ENCODE results near the gene FAM222A. TPM values are rescaled to one million over a fixed set of nuclear protein-coding genes. Genes with fewer than 3 reads are reported as not detected.

The FAM222A gene
- polyA plus RNA-seq, 1 donor (not counting 4 experiments of a cell fraction or from before 2014, with no cell fraction given): 0.05 TPM

- Histone ChIP-seq H3K9me1 (ENCODE audit: control insufficient read depth, extremely low read depth, insufficient read depth, low read length) (no peaks in the 10 kb centered on the region), H4K20me1 (ENCODE audit: control insufficient read depth, extremely low read depth, insufficient read depth, low read length) (peaks cover 3% of the 10 kb centered on the region), H3K27me3 (ENCODE audit: control insufficient read depth, extremely low read depth, insufficient read depth, low read length) (peaks cover 40% of the 10 kb centered on the region), H3K4me3 (ENCODE audit: control insufficient read depth in 2 of 3, extremely low read depth in 1 of 3, insufficient read depth in 2 of 3, low read depth in 1 of 3, low read length in 3 of 3) (no peak overlapping the region), H3K9ac (ENCODE audit: control insufficient read depth, extremely low read depth, insufficient read depth, low read length) (no peak overlapping the region), H3K4me1 (ENCODE audit: control insufficient read depth, extremely low read depth, insufficient read depth, low read length) (peaks cover 10% of the 10 kb centered on the region), H3K36me3 (ENCODE audit: control insufficient read depth in 2 of 2, extremely low read depth in 1 of 2, insufficient read depth in 2 of 2, low read length in 2 of 2) (no peaks in the 10 kb centered on the region), H2AFZ (ENCODE audit: control insufficient read depth, low read length) (no peak overlapping the region), H3K27ac (ENCODE audit: control insufficient read depth, insufficient read depth, low read length) (no peak overlapping the region), H3K79me2 (ENCODE audit: control insufficient read depth, insufficient read depth, low read length) (no peaks in the 10 kb centered on the region), H3K9me3 (ENCODE audit: control insufficient read depth, low read depth, low read length) (no peaks in the 10 kb centered on the region), H3K4me2 (ENCODE audit: control insufficient read depth, extremely low read depth, insufficient read depth, low read depth, low read length) (no peak overlapping the region)
- DNase-seq (ENCODE audit: low read depth, low spot score) (no peak), FAIRE-seq (no peak)
- dilution Hi-C loops (cut with MboI; ENCODE audit: extremely low pct_ligation_motif_present, low sequenced_read_pairs): no loop called here
- no peak for TF ChIP-seq EZH2 (IDR thresholded peaks at IDR 0.05; ENCODE audit: low read length)
- TF ChIP-seq CTCF (optimal IDR thresholded peaks at IDR 0.05 in 1 of 3, IDR thresholded peaks at IDR 0.05 in 1 of 3, conservative IDR thresholded peaks at IDR 0.05 in 1 of 3; ENCODE audit: extremely low read depth in 1 of 3, insufficient read depth in 2 of 3, low read length in 3 of 3): no peak
Observed at GRCh38 chr12:109727039-109727723, 13.6 kb downstream of the FAM222A start.

- FAIRE-seq: no peak
- dilution Hi-C loops (cut with MboI; ENCODE audit: extremely low pct_ligation_motif_present, low sequenced_read_pairs): no loop called here
Observed at GRCh38 chr12:109727746-109728726, 14.4 kb downstream of the FAM222A start.

More at GRCh38 chr12:109727746-109728726, 14.4 kb downstream of the FAM222A start:
- no peak overlapping the region for H3K4me2 ChIP-seq (ENCODE audit: control insufficient read depth, extremely low read depth, insufficient read depth, low read depth, low read length)
- no peaks in the 10 kb centered on the region for H3K36me3 ChIP-seq (ENCODE audit: control insufficient read depth in 2 of 2, extremely low read depth in 1 of 2, insufficient read depth in 2 of 2, low read length in 2 of 2)
- peaks cover 36% of the 10 kb centered on the region for H3K27me3 ChIP-seq (ENCODE audit: control insufficient read depth, extremely low read depth, insufficient read depth, low read length)
- H3K4me3 ChIP-seq (ENCODE audit: control insufficient read depth in 2 of 3, extremely low read depth in 1 of 3, insufficient read depth in 2 of 3, low read depth in 1 of 3, low read length in 3 of 3): no peak overlapping the region
- H3K4me1 ChIP-seq (ENCODE audit: control insufficient read depth, extremely low read depth, insufficient read depth, low read length): peaks cover 10% of the 10 kb centered on the region
- no peaks in the 10 kb centered on the region for H3K9me3 ChIP-seq (ENCODE audit: control insufficient read depth, low read depth, low read length)
- no peak overlapping the region for H2AFZ ChIP-seq (ENCODE audit: control insufficient read depth, low read length)
- H3K27ac ChIP-seq (ENCODE audit: control insufficient read depth, insufficient read depth, low read length): no peak overlapping the region
- no peaks in the 10 kb centered on the region for H3K9me1 ChIP-seq (ENCODE audit: control insufficient read depth, extremely low read depth, insufficient read depth, low read length)
- TF ChIP-seq EZH2 (IDR thresholded peaks at IDR 0.05; ENCODE audit: low read length) (no peak), CTCF (optimal IDR thresholded peaks at IDR 0.05 in 1 of 3, IDR thresholded peaks at IDR 0.05 in 1 of 3, conservative IDR thresholded peaks at IDR 0.05 in 1 of 3; ENCODE audit: extremely low read depth in 1 of 3, insufficient read depth in 2 of 3, low read length in 3 of 3) (no peak)
- no peaks in the 10 kb centered on the region for H3K79me2 ChIP-seq (ENCODE audit: control insufficient read depth, insufficient read depth, low read length)
- no peak for DNase-seq (ENCODE audit: low read depth, low spot score)
- no peak overlapping the region for H3K9ac ChIP-seq (ENCODE audit: control insufficient read depth, extremely low read depth, insufficient read depth, low read length)
- H4K20me1 ChIP-seq (ENCODE audit: control insufficient read depth, extremely low read depth, insufficient read depth, low read length): peaks cover 3% of the 10 kb centered on the region

Measured in keratinocyte (primary cell).